ENCODE measurements around the gene METTL3.

METTL3 gene

GRCh38 chr14:21526672-21527317, 15.7 kb upstream of the METTL3 start:
- Histone ChIP-seq H3K4me1 (ENCODE audit: insufficient read depth, insufficient read length) (peaks cover 21% of the 10 kb centered on the region), H3K9me3 (ENCODE audit: insufficient read depth, low read length) (no peaks in the 10 kb centered on the region), H3K9ac (ENCODE audit: insufficient read length, low read depth) (peak overlapping the region; percentile 61), H3K27me3 (ENCODE audit: insufficient read depth, insufficient read length) (no peaks in the 10 kb centered on the region), H3K4me3 (ENCODE audit: insufficient read length, low read depth) (peak overlapping the region; percentile 60), H3K36me3 (ENCODE audit: insufficient read depth, insufficient read length, low read length) (peaks cover 36% of the 10 kb centered on the region)
- TF ChIP-seq YY1 (IDR thresholded peaks at IDR 0.05; ENCODE audit: insufficient read depth, insufficient read length) (no peak), ZNF274 (IDR thresholded peaks at IDR 0.05; ENCODE audit: low read depth, low read length) (no peak), SUZ12 (IDR thresholded peaks at IDR 0.05; ENCODE audit: extremely low read depth, insufficient read depth, insufficient read length) (no peak)
- peak; percentile 73 for DNase-seq (ENCODE audit: low read depth, low spot score)

- TF ChIP-seq ZNF274 (IDR thresholded peaks at IDR 0.05; ENCODE audit: low read depth, low read length), result no peak
- Histone ChIP-seq H3K36me3 (ENCODE audit: insufficient read depth, insufficient read length, low read length) (peaks cover 37% of the 10 kb centered on the region), H3K9ac (ENCODE audit: insufficient read length, low read depth) (peak within 1 kb of the TSS; percentile 82), H3K27me3 (ENCODE audit: insufficient read depth, insufficient read length) (no peaks in the 10 kb centered on the region), H3K4me1 (ENCODE audit: insufficient read depth, insufficient read length) (peaks cover 21% of the 10 kb centered on the region), H3K9me3 (ENCODE audit: insufficient read depth, low read length) (no peaks in the 10 kb centered on the region), H3K4me3 (ENCODE audit: insufficient read length, low read depth) (peak within 1 kb of the TSS; percentile 60)
- DNase-seq (ENCODE audit: low read depth, low spot score), result peak; percentile 90
Measured at GRCh38 chr14:21525962-21526671, 15.0 kb upstream of the METTL3 start, which contains the start of gene SALL2. TSS of gene SALL2 (minus strand) at chr14:21526346. CDS start at chr14:21526127, 219 bp downstream.

- no peaks in the 10 kb centered on the region for H3K27me3 ChIP-seq (ENCODE audit: insufficient read depth, insufficient read length)
- no peaks in the 10 kb centered on the region for H3K9me3 ChIP-seq (ENCODE audit: insufficient read depth, low read length)
- DNase-seq (ENCODE audit: low read depth, low spot score), result no peak
- peak overlapping the region; percentile 60 for H3K4me3 ChIP-seq (ENCODE audit: insufficient read length, low read depth)
- TF ChIP-seq ZNF274 (IDR thresholded peaks at IDR 0.05; ENCODE audit: low read depth, low read length) (no peak), SUZ12 (IDR thresholded peaks at IDR 0.05; ENCODE audit: extremely low read depth, insufficient read depth, insufficient read length) (no peak), YY1 (IDR thresholded peaks at IDR 0.05; ENCODE audit: insufficient read depth, insufficient read length) (no peak)
- H3K36me3 ChIP-seq (ENCODE audit: insufficient read depth, insufficient read length, low read length), result peaks cover 41% of the 10 kb centered on the region
- H3K4me1 ChIP-seq (ENCODE audit: insufficient read depth, insufficient read length), result peaks cover 21% of the 10 kb centered on the region
- H3K9ac ChIP-seq (ENCODE audit: insufficient read length, low read depth), result peak overlapping the region; percentile 82
Measured at GRCh38 chr14:21525571-21525961, 14.4 kb upstream of the METTL3 start.

- TF ChIP-seq ZNF274 (IDR thresholded peaks at IDR 0.05; ENCODE audit: low read depth, low read length), result no peak
- no peak for TF ChIP-seq YY1 (IDR thresholded peaks at IDR 0.05; ENCODE audit: insufficient read depth, insufficient read length)
- TF ChIP-seq SUZ12 (IDR thresholded peaks at IDR 0.05; ENCODE audit: extremely low read depth, insufficient read depth, insufficient read length), result no peak
- peak overlapping the region; percentile 82 for H3K9ac ChIP-seq (ENCODE audit: insufficient read length, low read depth)
- no peaks in the 10 kb centered on the region for H3K27me3 ChIP-seq (ENCODE audit: insufficient read depth, insufficient read length)
- H3K4me1 ChIP-seq (ENCODE audit: insufficient read depth, insufficient read length), result peaks cover 21% of the 10 kb centered on the region
- H3K36me3 ChIP-seq (ENCODE audit: insufficient read depth, insufficient read length, low read length), result peaks cover 48% of the 10 kb centered on the region
- H3K9me3 ChIP-seq (ENCODE audit: insufficient read depth, low read length), result no peaks in the 10 kb centered on the region
- H3K4me3 ChIP-seq (ENCODE audit: insufficient read length, low read depth), result peak overlapping the region; percentile 60
- no peak for DNase-seq (ENCODE audit: low read depth, low spot score)
Measured at GRCh38 chr14:21524575-21525490, 13.7 kb upstream of the METTL3 start.

GRCh38 chr14:21523203-21523602, 12.1 kb upstream of the METTL3 start:
- Histone ChIP-seq H3K4me3 (ENCODE audit: insufficient read length, low read depth) (no peak overlapping the region), H3K9me3 (ENCODE audit: insufficient read depth, low read length) (no peaks in the 10 kb centered on the region), H3K36me3 (ENCODE audit: insufficient read depth, insufficient read length, low read length) (peaks cover 48% of the 10 kb centered on the region), H3K9ac (ENCODE audit: insufficient read length, low read depth) (no peak overlapping the region), H3K4me1 (ENCODE audit: insufficient read depth, insufficient read length) (peaks cover 21% of the 10 kb centered on the region), H3K27me3 (ENCODE audit: insufficient read depth, insufficient read length) (no peaks in the 10 kb centered on the region)
- TF ChIP-seq YY1 (IDR thresholded peaks at IDR 0.05; ENCODE audit: insufficient read depth, insufficient read length), result no peak
- TF ChIP-seq SUZ12 (IDR thresholded peaks at IDR 0.05; ENCODE audit: extremely low read depth, insufficient read depth, insufficient read length), result no peak
- no peak for DNase-seq (ENCODE audit: low read depth, low spot score)

- no peaks in the 10 kb centered on the region for H3K9me3 ChIP-seq (ENCODE audit: insufficient read depth, low read length)
- H3K4me3 ChIP-seq (ENCODE audit: insufficient read length, low read depth), result no peak overlapping the region
- H3K36me3 ChIP-seq (ENCODE audit: insufficient read depth, insufficient read length, low read length), result peaks cover 48% of the 10 kb centered on the region
- no peaks in the 10 kb centered on the region for H3K27me3 ChIP-seq (ENCODE audit: insufficient read depth, insufficient read length)
- H3K9ac ChIP-seq (ENCODE audit: insufficient read length, low read depth), result no peak overlapping the region
- TF ChIP-seq YY1 (IDR thresholded peaks at IDR 0.05; ENCODE audit: insufficient read depth, insufficient read length) (no peak), ZNF274 (IDR thresholded peaks at IDR 0.05; ENCODE audit: low read depth, low read length) (no peak), SUZ12 (IDR thresholded peaks at IDR 0.05; ENCODE audit: extremely low read depth, insufficient read depth, insufficient read length) (no peak)
- peaks cover 21% of the 10 kb centered on the region for H3K4me1 ChIP-seq (ENCODE audit: insufficient read depth, insufficient read length)
- no peak for DNase-seq (ENCODE audit: low read depth, low spot score)
Measured at GRCh38 chr14:21521501-21521900, 10.4 kb upstream of the METTL3 start.

- Histone ChIP-seq H3K4me1 (ENCODE audit: insufficient read depth, insufficient read length) (peaks cover 21% of the 10 kb centered on the region), H3K4me3 (ENCODE audit: insufficient read length, low read depth) (no peak overlapping the region), H3K27me3 (ENCODE audit: insufficient read depth, insufficient read length) (no peaks in the 10 kb centered on the region), H3K9me3 (ENCODE audit: insufficient read depth, low read length) (no peaks in the 10 kb centered on the region), H3K36me3 (ENCODE audit: insufficient read depth, insufficient read length, low read length) (peaks cover 48% of the 10 kb centered on the region), H3K9ac (ENCODE audit: insufficient read length, low read depth) (no peak overlapping the region)
- TF ChIP-seq SUZ12 (IDR thresholded peaks at IDR 0.05; ENCODE audit: extremely low read depth, insufficient read depth, insufficient read length), result no peak
- TF ChIP-seq YY1 (IDR thresholded peaks at IDR 0.05; ENCODE audit: insufficient read depth, insufficient read length), result no peak
- TF ChIP-seq ZNF274 (IDR thresholded peaks at IDR 0.05; ENCODE audit: low read depth, low read length), result no peak
- no peak for DNase-seq (ENCODE audit: low read depth, low spot score)
Measured at GRCh38 chr14:21520767-21521166, 9.6 kb upstream of the METTL3 start.
